Measurements from ENCODE around the gene SLC9B2.

The SLC9B2 gene

GRCh38 chr4:103076747-103077347, at the start of gene SLC9B2:
SLC9B2 (minus strand) TSS chr4:103076761; CDS start chr4:103067550, 9,211 bp downstream.
- H3K4me1 Mint-ChIP-seq (ENCODE audit: low read depth): peaks cover 50% of the 10 kb centered on the region
- peak within 1 kb of the TSS; percentile 94 for H3K4me3 Mint-ChIP-seq
- no peaks in the 10 kb centered on the region for H3K27me3 Mint-ChIP-seq

GRCh38 chr4:103126126-103126525, 49.6 kb upstream of the SLC9B2 start:
- Mint-ChIP-seq H3K9me3 (peaks cover 19% of the 10 kb centered on the region), H3K27me3 (no peaks in the 10 kb centered on the region), H3K27ac (no peak overlapping the region), H3K4me1 (ENCODE audit: low read depth) (no peaks in the 10 kb centered on the region), H3K4me3 (no peak overlapping the region), H3K36me3 (ENCODE audit: low read depth) (peaks cover 64% of the 10 kb centered on the region)

More at GRCh38 chr4:103076747-103077347, at the start of gene SLC9B2:
- H3K36me3 Mint-ChIP-seq (ENCODE audit: low read depth): peaks cover 38% of the 10 kb centered on the region
- H3K9me3 Mint-ChIP-seq: no peaks in the 10 kb centered on the region
- peak within 1 kb of the TSS; percentile 99 for H3K27ac Mint-ChIP-seq

GRCh38 chr4:103123114-103123513, 46.6 kb upstream of the SLC9B2 start:
- H3K4me3 Mint-ChIP-seq: no peak overlapping the region
- no peak overlapping the region for H3K27ac Mint-ChIP-seq
- H3K9me3 Mint-ChIP-seq: peaks cover 13% of the 10 kb centered on the region
- H3K27me3 Mint-ChIP-seq: no peaks in the 10 kb centered on the region
- no peaks in the 10 kb centered on the region for H3K4me1 Mint-ChIP-seq (ENCODE audit: low read depth)
- peaks cover 58% of the 10 kb centered on the region for H3K36me3 Mint-ChIP-seq (ENCODE audit: low read depth)

GRCh38 chr4:103118166-103118565, 41.6 kb upstream of the SLC9B2 start:
- Mint-ChIP-seq H3K4me3 (no peak overlapping the region), H3K4me1 (ENCODE audit: low read depth) (no peaks in the 10 kb centered on the region), H3K9me3 (no peaks in the 10 kb centered on the region), H3K27me3 (no peaks in the 10 kb centered on the region), H3K36me3 (ENCODE audit: low read depth) (peaks cover 30% of the 10 kb centered on the region), H3K27ac (no peak overlapping the region)

GRCh38 chr4:103111598-103111997, 35.0 kb upstream of the SLC9B2 start:
- H3K9me3 Mint-ChIP-seq: no peaks in the 10 kb centered on the region
- H3K27ac Mint-ChIP-seq: no peak overlapping the region
- H3K4me1 Mint-ChIP-seq (ENCODE audit: low read depth): no peaks in the 10 kb centered on the region
- H3K4me3 Mint-ChIP-seq: no peak overlapping the region
- no peaks in the 10 kb centered on the region for H3K27me3 Mint-ChIP-seq
- H3K36me3 Mint-ChIP-seq (ENCODE audit: low read depth): peaks cover 26% of the 10 kb centered on the region

- no peak overlapping the region for H3K27ac Mint-ChIP-seq
- H3K27me3 Mint-ChIP-seq: no peaks in the 10 kb centered on the region
- H3K36me3 Mint-ChIP-seq (ENCODE audit: low read depth): peaks cover 30% of the 10 kb centered on the region
- H3K4me1 Mint-ChIP-seq (ENCODE audit: low read depth): no peaks in the 10 kb centered on the region
- H3K4me3 Mint-ChIP-seq: no peak overlapping the region
- H3K9me3 Mint-ChIP-seq: no peaks in the 10 kb centered on the region
These were observed 32.0 kb upstream of the SLC9B2 start for GRCh38 chr4:103108542-103108941.

GRCh38 chr4:103105558-103106356, 29.2 kb upstream of the SLC9B2 start:
- Mint-ChIP-seq H3K27ac (no peak overlapping the region), H3K4me3 (no peak overlapping the region), H3K9me3 (no peaks in the 10 kb centered on the region), H3K4me1 (ENCODE audit: low read depth) (no peaks in the 10 kb centered on the region), H3K27me3 (no peaks in the 10 kb centered on the region), H3K36me3 (ENCODE audit: low read depth) (peaks cover 30% of the 10 kb centered on the region)

GRCh38 chr4:103104886-103105285, 28.3 kb upstream of the SLC9B2 start:
- no peaks in the 10 kb centered on the region for H3K4me1 Mint-ChIP-seq (ENCODE audit: low read depth)
- H3K36me3 Mint-ChIP-seq (ENCODE audit: low read depth): peaks cover 27% of the 10 kb centered on the region
- H3K9me3 Mint-ChIP-seq: no peaks in the 10 kb centered on the region
- no peaks in the 10 kb centered on the region for H3K27me3 Mint-ChIP-seq
- no peak overlapping the region for H3K27ac Mint-ChIP-seq
- no peak overlapping the region for H3K4me3 Mint-ChIP-seq

GRCh38 chr4:103100691-103101090, 24.1 kb upstream of the SLC9B2 start:
- Mint-ChIP-seq H3K27ac (no peak overlapping the region), H3K9me3 (no peaks in the 10 kb centered on the region), H3K27me3 (no peaks in the 10 kb centered on the region), H3K4me3 (no peak overlapping the region), H3K4me1 (ENCODE audit: low read depth) (peaks cover 22% of the 10 kb centered on the region), H3K36me3 (ENCODE audit: low read depth) (no peaks in the 10 kb centered on the region)

- H3K36me3 Mint-ChIP-seq (ENCODE audit: low read depth): no peaks in the 10 kb centered on the region
- H3K4me3 Mint-ChIP-seq: peak within 1 kb of the TSS; percentile 87
- H3K27ac Mint-ChIP-seq: peak within 1 kb of the TSS; percentile 73
- peaks cover 22% of the 10 kb centered on the region for H3K4me1 Mint-ChIP-seq (ENCODE audit: low read depth)
- no peaks in the 10 kb centered on the region for H3K27me3 Mint-ChIP-seq
- H3K9me3 Mint-ChIP-seq: no peaks in the 10 kb centered on the region
These were observed 23.3 kb upstream of the SLC9B2 start, which contains the start of gene BDH2 for GRCh38 chr4:103099691-103100392. BDH2 (minus strand) TSS chr4:103099834; CDS start chr4:103096254, 3,580 bp downstream.

GRCh38 chr4:103098756-103099440, 22.3 kb upstream of the SLC9B2 start:
- peak overlapping the region; percentile 87 for H3K4me3 Mint-ChIP-seq
- no peaks in the 10 kb centered on the region for H3K27me3 Mint-ChIP-seq
- H3K4me1 Mint-ChIP-seq (ENCODE audit: low read depth): peaks cover 22% of the 10 kb centered on the region
- H3K9me3 Mint-ChIP-seq: no peaks in the 10 kb centered on the region
- H3K36me3 Mint-ChIP-seq (ENCODE audit: low read depth): no peaks in the 10 kb centered on the region
- peak overlapping the region; percentile 73 for H3K27ac Mint-ChIP-seq

- Mint-ChIP-seq H3K4me1 (ENCODE audit: low read depth) (peaks cover 22% of the 10 kb centered on the region), H3K36me3 (ENCODE audit: low read depth) (no peaks in the 10 kb centered on the region), H3K27me3 (no peaks in the 10 kb centered on the region), H3K4me3 (peak overlapping the region; percentile 87), H3K27ac (no peak overlapping the region), H3K9me3 (no peaks in the 10 kb centered on the region)
These were observed 21.8 kb upstream of the SLC9B2 start for GRCh38 chr4:103098341-103098740.

- peaks cover 31% of the 10 kb centered on the region for H3K4me1 Mint-ChIP-seq (ENCODE audit: low read depth)
- no peak overlapping the region for H3K27ac Mint-ChIP-seq
- no peak overlapping the region for H3K4me3 Mint-ChIP-seq
- H3K9me3 Mint-ChIP-seq: no peaks in the 10 kb centered on the region
- H3K27me3 Mint-ChIP-seq: no peaks in the 10 kb centered on the region
- peaks cover 3% of the 10 kb centered on the region for H3K36me3 Mint-ChIP-seq (ENCODE audit: low read depth)
These were observed 20.6 kb upstream of the SLC9B2 start for GRCh38 chr4:103097112-103097511.

GRCh38 chr4:103095080-103095479, 18.5 kb upstream of the SLC9B2 start:
- Mint-ChIP-seq H3K4me3 (no peak overlapping the region), H3K36me3 (ENCODE audit: low read depth) (peaks cover 9% of the 10 kb centered on the region), H3K9me3 (no peaks in the 10 kb centered on the region), H3K27ac (no peak overlapping the region), H3K4me1 (ENCODE audit: low read depth) (peaks cover 37% of the 10 kb centered on the region), H3K27me3 (no peaks in the 10 kb centered on the region)
